DOHH2 (cell line): ENCODE measurements around the gene CIAO3.

ENCODE experiments used
- H3F3A ChIP-seq: fragments of 200-600 bp; sonication (generic), shearing (Covaris generic); 2 replicates; pipeline ENCODE4 v1.6.0; 2016; ENCODE audit warnings: antibody characterized with exemption, mild to moderate bottlenecking; ENCODE audit not compliant: control insufficient read depth, insufficient read depth
- H3K27ac ChIP-seq: fragments of 200-600 bp; sonication (generic); 2 replicates; pipeline ENCODE4 v1.5.1; 2014; ENCODE audit warnings: low read depth, mild to moderate bottlenecking, low read length, moderate library complexity
- H3K27me3 ChIP-seq: fragments of 200-600 bp; sonication (generic); 2 replicates; pipeline ENCODE4 v1.6.1; 2014; ENCODE audit warnings: mild to moderate bottlenecking, low read length, mixed read lengths; ENCODE audit not compliant: control insufficient read depth
- H3K36me3 ChIP-seq: fragments of 200-600 bp; sonication (generic); 2 replicates; pipeline ENCODE4 v1.6.1; 2014; ENCODE audit warnings: mild to moderate bottlenecking, low read length, moderate library complexity, mixed read lengths; ENCODE audit not compliant: control insufficient read depth
- H3K4me1 ChIP-seq: fragments of 200-600 bp; sonication (generic); 2 replicates; pipeline ENCODE4 v1.6.1; 2014; ENCODE audit warnings: mild to moderate bottlenecking, low read length, mixed read lengths; ENCODE audit not compliant: control insufficient read depth
- H3K4me2 ChIP-seq: fragments of 200-600 bp; sonication (generic); 2 replicates; pipeline ENCODE4 v1.6.0; 2014; ENCODE audit warnings: mild to moderate bottlenecking, low read length, moderate library complexity
- H3K4me3 ChIP-seq: fragments of 200-600 bp; sonication (generic); 2 replicates; pipeline ENCODE4 v1.5.1; 2014; ENCODE audit warnings: mild to moderate bottlenecking, low read length, mixed read lengths
- H3K79me2 ChIP-seq: fragments of 200-600 bp; sonication (generic); 2 replicates; pipeline ENCODE4 v1.6.1; 2014; ENCODE audit warnings: mild to moderate bottlenecking, low read length, mixed read lengths; ENCODE audit not compliant: control insufficient read depth
- H3K9me2 ChIP-seq: fragments of 200-600 bp; sonication (generic); replicated peaks from 2 replicates; pipeline ENCODE4 v1.6.1; 2014; ENCODE audit warnings: mild to moderate bottlenecking, low read length, mixed read lengths; ENCODE audit not compliant: control insufficient read depth
- H3K9me3 ChIP-seq: fragments of 200-600 bp; sonication (generic); 2 replicates; pipeline ENCODE4 v1.6.1; 2014; ENCODE audit warnings: antibody characterized with exemption, low read length, mixed read lengths; ENCODE audit not compliant: control insufficient read depth, insufficient read depth
- H4K20me1 ChIP-seq: fragments of 200-600 bp; sonication (generic); 2 replicates; pipeline ENCODE4 v1.6.0; 2014; ENCODE audit warnings: low read depth, mild to moderate bottlenecking, antibody characterized with exemption, low read length, moderate library complexity; ENCODE audit not compliant: control insufficient read depth, insufficient read depth
- CTCF ChIP-seq: fragments of 200-600 bp; sonication (generic); IDR thresholded peaks from one replicate; pipeline ENCODE4 v1.5.1; 2014; ENCODE audit warnings: antibody characterized with exemption, mild to moderate bottlenecking, low read depth, low read length; ENCODE audit not compliant: poor library complexity, severe bottlenecking
- EZH2phosphoT487 ChIP-seq: fragments of 200-600 bp; sonication (generic); IDR thresholded peaks from 2 replicates; pipeline ENCODE4 v1.6.1; 2017; ENCODE audit warnings: borderline replicate concordance, mild to moderate bottlenecking, antibody characterized with exemption, low read length, moderate library complexity, mixed read lengths

Gene CIAO3

GRCh38 chr16:683396-684070 is 57.3 kb downstream of the CIAO3 start:
- no peak for TF ChIP-seq EZH2phosphoT487
- Histone ChIP-seq H4K20me1 (peaks cover 19% of the 10 kb centered on the region), H3K9me2 (no peaks in the 10 kb centered on the region), H3K36me3 (peaks cover 59% of the 10 kb centered on the region), H3K27me3 (no peaks in the 10 kb centered on the region), H3K79me2 (peaks cover 41% of the 10 kb centered on the region), H3K4me2 (peak overlapping the region; percentile 97), H3K4me1 (peaks cover 46% of the 10 kb centered on the region), H3K4me3 (peak overlapping the region; percentile 93), H3K27ac (0 out of 2 replicates have a peak overlapping the region, but pooled peaks have one; percentile 18), H3K9me3 (no peaks in the 10 kb centered on the region), H3F3A (no peaks in the 10 kb centered on the region; the same call in 1 of the 2 replicates)

GRCh38 chr16:682493-683395 is 58.1 kb downstream of the CIAO3 start:
- H4K20me1 ChIP-seq = peaks cover 19% of the 10 kb centered on the region
- peak overlapping the region; percentile 93 for H3K4me3 ChIP-seq
- H3K4me2 ChIP-seq = peak overlapping the region; percentile 97
- H3F3A ChIP-seq = no peaks in the 10 kb centered on the region; the same call in 1 of the 2 replicates
- H3K9me2 ChIP-seq = no peaks in the 10 kb centered on the region
- no peaks in the 10 kb centered on the region for H3K9me3 ChIP-seq
- H3K27ac ChIP-seq = no peak overlapping the region
- no peak for TF ChIP-seq EZH2phosphoT487
- peaks cover 45% of the 10 kb centered on the region for H3K4me1 ChIP-seq
- peaks cover 57% of the 10 kb centered on the region for H3K36me3 ChIP-seq
- H3K79me2 ChIP-seq = peaks cover 36% of the 10 kb centered on the region
- H3K27me3 ChIP-seq = no peaks in the 10 kb centered on the region

GRCh38 chr16:681746-682427 is 58.9 kb downstream of the CIAO3 start:
- no peaks in the 10 kb centered on the region for H3K9me2 ChIP-seq
- no peaks in the 10 kb centered on the region for H3K27me3 ChIP-seq
- H3K4me3 ChIP-seq = peak overlapping the region; percentile 98
- TF ChIP-seq CTCF (no peak), EZH2phosphoT487 (no peak)
- H3K79me2 ChIP-seq = peaks cover 36% of the 10 kb centered on the region
- no peaks in the 10 kb centered on the region for H3K9me3 ChIP-seq
- H3K27ac ChIP-seq = no peak overlapping the region
- peak overlapping the region; percentile 97 for H3K4me2 ChIP-seq
- peaks cover 19% of the 10 kb centered on the region for H4K20me1 ChIP-seq
- no peaks in the 10 kb centered on the region; the same call in 1 of the 2 replicates for H3F3A ChIP-seq
- peaks cover 52% of the 10 kb centered on the region for H3K36me3 ChIP-seq
- H3K4me1 ChIP-seq = peaks cover 45% of the 10 kb centered on the region
